Hepatocyte (in vitro differentiated cells): Measurements from ENCODE around the gene LNPEP.

Experiments
- EZH2phosphoT487 ChIP-seq: fragments of 200-600 bp; sonication (generic); IDR thresholded peaks from one replicate; pipeline ENCODE4 v1.6.1; 2018; ENCODE audit warnings: antibody characterized with exemption, mild to moderate bottlenecking, low read depth, moderate library complexity; ENCODE audit not compliant: unreplicated experiment, severe bottlenecking
- TF ChIP-seq, protein P1 (sequence below): fragments of 200-600 bp; sonication (generic); IDR thresholded peaks from 2 replicates; pipeline ENCODE4 v1.5.1; 2016; ENCODE audit warnings: antibody characterized with exemption, mild to moderate bottlenecking; ENCODE audit not compliant: poor library complexity

DNA sequence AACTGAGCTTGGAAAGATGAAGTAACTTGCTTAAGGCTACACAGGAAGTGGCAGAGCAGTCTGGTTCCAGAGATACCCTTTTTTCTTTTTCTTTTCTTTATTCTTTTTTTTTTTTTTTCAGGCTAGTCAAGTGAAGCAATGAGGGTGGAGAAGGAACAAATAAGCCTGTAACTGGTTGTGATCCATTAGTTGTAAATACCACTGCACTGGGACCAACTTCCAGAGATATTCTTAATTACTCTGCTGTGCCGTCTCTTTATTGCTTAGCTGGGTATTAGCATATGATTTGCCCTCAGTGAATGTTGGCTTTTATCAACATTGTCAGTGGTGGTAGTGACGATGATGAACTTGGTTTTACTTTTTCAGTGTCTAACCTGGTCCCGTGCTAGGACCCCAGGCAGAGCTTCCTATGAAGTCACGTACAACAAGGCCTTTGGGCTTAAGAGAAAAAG, 26.7 kb downstream of the LNPEP start:
- no peak for TF ChIP-seq EZH2phosphoT487
- TF ChIP-seq, protein P1, sequence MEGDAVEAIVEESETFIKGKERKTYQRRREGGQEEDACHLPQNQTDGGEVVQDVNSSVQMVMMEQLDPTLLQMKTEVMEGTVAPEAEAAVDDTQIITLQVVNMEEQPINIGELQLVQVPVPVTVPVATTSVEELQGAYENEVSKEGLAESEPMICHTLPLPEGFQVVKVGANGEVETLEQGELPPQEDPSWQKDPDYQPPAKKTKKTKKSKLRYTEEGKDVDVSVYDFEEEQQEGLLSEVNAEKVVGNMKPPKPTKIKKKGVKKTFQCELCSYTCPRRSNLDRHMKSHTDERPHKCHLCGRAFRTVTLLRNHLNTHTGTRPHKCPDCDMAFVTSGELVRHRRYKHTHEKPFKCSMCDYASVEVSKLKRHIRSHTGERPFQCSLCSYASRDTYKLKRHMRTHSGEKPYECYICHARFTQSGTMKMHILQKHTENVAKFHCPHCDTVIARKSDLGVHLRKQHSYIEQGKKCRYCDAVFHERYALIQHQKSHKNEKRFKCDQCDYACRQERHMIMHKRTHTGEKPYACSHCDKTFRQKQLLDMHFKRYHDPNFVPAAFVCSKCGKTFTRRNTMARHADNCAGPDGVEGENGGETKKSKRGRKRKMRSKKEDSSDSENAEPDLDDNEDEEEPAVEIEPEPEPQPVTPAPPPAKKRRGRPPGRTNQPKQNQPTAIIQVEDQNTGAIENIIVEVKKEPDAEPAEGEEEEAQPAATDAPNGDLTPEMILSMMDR: no peak
